Memory B cell (primary cell): Measurements from ENCODE around the gene ZCCHC2.

Experiments used
- ATAC-seq: fragments of 150-1000 bp; cut with Tn5 transposase; 2 replicates; pipeline ENCODE4 v1.10.0; 2021; ENCODE audit warnings: low read depth, mild to moderate bottlenecking, moderate library complexity
- DNase-seq, 2 donors: peaks; one replicate each; pipeline ENCODE4 v3.0.0; 2022; ENCODE audit warnings: low spot score in 2 of 2
- H3K27ac Mint-ChIP-seq: one replicate; pipeline ENCODE4 v1.8.0; 2022; ENCODE audit warnings: mild to moderate bottlenecking, moderate library complexity, mixed read lengths
- H3K27me3 Mint-ChIP-seq: one replicate; pipeline ENCODE4 v1.8.0; 2022; ENCODE audit warnings: mixed read lengths
- H3K36me3 Mint-ChIP-seq: one replicate; pipeline ENCODE4 v1.8.0; 2022; ENCODE audit warnings: mild to moderate bottlenecking, mixed read lengths
- H3K4me1 Mint-ChIP-seq: one replicate; pipeline ENCODE4 v1.8.0; 2022; ENCODE audit warnings: mixed read lengths
- H3K4me3 Mint-ChIP-seq: one replicate; pipeline ENCODE4 v1.8.0; 2022; ENCODE audit warnings: mild to moderate bottlenecking, moderate library complexity, mixed read lengths
- H3K9me3 Mint-ChIP-seq: one replicate; pipeline ENCODE4 v1.8.0; 2022; ENCODE audit warnings: mixed read lengths

Gene ZCCHC2

GRCh38 chr18:62522504-62523254 lies at the start of gene ZCCHC2:
ZCCHC2 (plus strand) TSS chr18:62523025; CDS start chr18:62523425, 400 bp downstream.
- no peaks in the 10 kb centered on the region for H3K9me3 Mint-ChIP-seq
- peak within 1 kb of the TSS; percentile 91 for H3K27ac Mint-ChIP-seq
- H3K36me3 Mint-ChIP-seq, result peaks cover 4% of the 10 kb centered on the region
- H3K4me3 Mint-ChIP-seq, result peak within 1 kb of the TSS; percentile 90
- peak; percentile 72 for ATAC-seq
- peaks cover 20% of the 10 kb centered on the region for H3K4me1 Mint-ChIP-seq
- peak; percentile 100 for DNase-seq
- no peaks in the 10 kb centered on the region for H3K27me3 Mint-ChIP-seq

- no peak for DNase-seq
- Mint-ChIP-seq H3K36me3 (peaks cover 7% of the 10 kb centered on the region), H3K4me1 (no peaks in the 10 kb centered on the region), H3K9me3 (peaks cover 12% of the 10 kb centered on the region), H3K27me3 (peaks cover 11% of the 10 kb centered on the region), H3K27ac (no peak overlapping the region), H3K4me3 (no peak overlapping the region)
- no peak for ATAC-seq
Observed at GRCh38 chr18:62479574-62479973, 43.3 kb upstream of the ZCCHC2 start.

- Mint-ChIP-seq H3K27me3 (peaks cover 12% of the 10 kb centered on the region), H3K9me3 (peaks cover 12% of the 10 kb centered on the region), H3K36me3 (peaks cover 7% of the 10 kb centered on the region), H3K4me1 (no peaks in the 10 kb centered on the region), H3K4me3 (no peak overlapping the region), H3K27ac (no peak overlapping the region)
- DNase-seq (no peak), ATAC-seq (no peak)
Observed at GRCh38 chr18:62480927-62481326, 41.9 kb upstream of the ZCCHC2 start.

GRCh38 chr18:62484941-62485340 lies 37.9 kb upstream of the ZCCHC2 start:
- Mint-ChIP-seq H3K36me3 (peaks cover 7% of the 10 kb centered on the region), H3K27ac (no peak overlapping the region), H3K9me3 (peaks cover 12% of the 10 kb centered on the region), H3K27me3 (peaks cover 8% of the 10 kb centered on the region), H3K4me1 (no peaks in the 10 kb centered on the region), H3K4me3 (no peak overlapping the region)
- ATAC-seq (no peak), DNase-seq (no peak)

- H3K4me3 Mint-ChIP-seq, result no peak overlapping the region
- DNase-seq (no peak), ATAC-seq (no peak)
- H3K36me3 Mint-ChIP-seq, result peaks cover 6% of the 10 kb centered on the region
- H3K27ac Mint-ChIP-seq, result no peak overlapping the region
- no peaks in the 10 kb centered on the region for H3K4me1 Mint-ChIP-seq
- peaks cover 8% of the 10 kb centered on the region for H3K27me3 Mint-ChIP-seq
- H3K9me3 Mint-ChIP-seq, result peaks cover 8% of the 10 kb centered on the region
Observed at GRCh38 chr18:62485684-62486083, 37.1 kb upstream of the ZCCHC2 start.

- Mint-ChIP-seq H3K27ac (no peak overlapping the region), H3K36me3 (peaks cover 2% of the 10 kb centered on the region), H3K4me1 (no peaks in the 10 kb centered on the region), H3K4me3 (no peak overlapping the region), H3K27me3 (peaks cover 9% of the 10 kb centered on the region), H3K9me3 (peaks cover 4% of the 10 kb centered on the region)
- ATAC-seq (no peak), DNase-seq (no peak)
Observed at GRCh38 chr18:62486290-62486964, 36.4 kb upstream of the ZCCHC2 start.

GRCh38 chr18:62487161-62487560 lies 35.7 kb upstream of the ZCCHC2 start:
- no peak for ATAC-seq

GRCh38 chr18:62490967-62491695 lies 31.7 kb upstream of the ZCCHC2 start:
- no peak for ATAC-seq
- Mint-ChIP-seq H3K27ac (no peak overlapping the region), H3K4me1 (no peaks in the 10 kb centered on the region), H3K4me3 (no peak overlapping the region), H3K27me3 (peaks cover 14% of the 10 kb centered on the region), H3K36me3 (no peaks in the 10 kb centered on the region), H3K9me3 (no peaks in the 10 kb centered on the region)
- DNase-seq, result no peak

More at GRCh38 chr18:62487161-62487560, 35.7 kb upstream of the ZCCHC2 start:
- Mint-ChIP-seq H3K27ac (no peak overlapping the region), H3K36me3 (peaks cover 2% of the 10 kb centered on the region), H3K4me1 (no peaks in the 10 kb centered on the region), H3K9me3 (peaks cover 4% of the 10 kb centered on the region), H3K4me3 (no peak overlapping the region), H3K27me3 (peaks cover 11% of the 10 kb centered on the region)
- DNase-seq, result no peak

- Mint-ChIP-seq H3K27me3 (peaks cover 14% of the 10 kb centered on the region), H3K4me1 (no peaks in the 10 kb centered on the region), H3K27ac (no peak overlapping the region), H3K36me3 (no peaks in the 10 kb centered on the region), H3K9me3 (no peaks in the 10 kb centered on the region), H3K4me3 (no peak overlapping the region)
- DNase-seq, result no peak
- ATAC-seq, result no peak
Observed at GRCh38 chr18:62493033-62493862, 29.6 kb upstream of the ZCCHC2 start.

- Mint-ChIP-seq H3K9me3 (no peaks in the 10 kb centered on the region), H3K36me3 (no peaks in the 10 kb centered on the region), H3K27me3 (peaks cover 14% of the 10 kb centered on the region), H3K4me3 (no peak overlapping the region), H3K27ac (no peak overlapping the region), H3K4me1 (peaks cover 6% of the 10 kb centered on the region)
- no peak for DNase-seq
- ATAC-seq, result no peak
Observed at GRCh38 chr18:62494764-62495163, 28.1 kb upstream of the ZCCHC2 start.

GRCh38 chr18:62496262-62496661 lies 26.6 kb upstream of the ZCCHC2 start:
- Mint-ChIP-seq H3K36me3 (no peaks in the 10 kb centered on the region), H3K4me3 (no peak overlapping the region), H3K4me1 (peaks cover 11% of the 10 kb centered on the region), H3K9me3 (no peaks in the 10 kb centered on the region), H3K27ac (no peak overlapping the region), H3K27me3 (peaks cover 14% of the 10 kb centered on the region)
- no peak for ATAC-seq
- no peak for DNase-seq

- no peak overlapping the region for H3K27ac Mint-ChIP-seq
- no peak for ATAC-seq
- no peak overlapping the region for H3K4me3 Mint-ChIP-seq
- H3K27me3 Mint-ChIP-seq, result peaks cover 11% of the 10 kb centered on the region
- no peaks in the 10 kb centered on the region for H3K36me3 Mint-ChIP-seq
- H3K4me1 Mint-ChIP-seq, result peaks cover 11% of the 10 kb centered on the region
- no peak for DNase-seq
- H3K9me3 Mint-ChIP-seq, result no peaks in the 10 kb centered on the region
Observed at GRCh38 chr18:62497190-62497772, 25.5 kb upstream of the ZCCHC2 start.

GRCh38 chr18:62498616-62499262 lies 24.1 kb upstream of the ZCCHC2 start:
- ATAC-seq (no peak), DNase-seq (no peak)
- Mint-ChIP-seq H3K4me1 (peaks cover 11% of the 10 kb centered on the region), H3K27me3 (peaks cover under 1% of the 10 kb centered on the region), H3K9me3 (no peaks in the 10 kb centered on the region), H3K4me3 (no peak overlapping the region), H3K36me3 (no peaks in the 10 kb centered on the region), H3K27ac (no peak overlapping the region)
